ENCODE data around the gene PRICKLE2. TPM values are rescaled to one million over a fixed set of nuclear protein-coding genes. Genes with fewer than 3 reads are reported as not detected.

PRICKLE2 gene
- total and polyA plus RNA-seq, 4 donors, result 0.89 to 8.0 (median 3.2) TPM

DNA sequence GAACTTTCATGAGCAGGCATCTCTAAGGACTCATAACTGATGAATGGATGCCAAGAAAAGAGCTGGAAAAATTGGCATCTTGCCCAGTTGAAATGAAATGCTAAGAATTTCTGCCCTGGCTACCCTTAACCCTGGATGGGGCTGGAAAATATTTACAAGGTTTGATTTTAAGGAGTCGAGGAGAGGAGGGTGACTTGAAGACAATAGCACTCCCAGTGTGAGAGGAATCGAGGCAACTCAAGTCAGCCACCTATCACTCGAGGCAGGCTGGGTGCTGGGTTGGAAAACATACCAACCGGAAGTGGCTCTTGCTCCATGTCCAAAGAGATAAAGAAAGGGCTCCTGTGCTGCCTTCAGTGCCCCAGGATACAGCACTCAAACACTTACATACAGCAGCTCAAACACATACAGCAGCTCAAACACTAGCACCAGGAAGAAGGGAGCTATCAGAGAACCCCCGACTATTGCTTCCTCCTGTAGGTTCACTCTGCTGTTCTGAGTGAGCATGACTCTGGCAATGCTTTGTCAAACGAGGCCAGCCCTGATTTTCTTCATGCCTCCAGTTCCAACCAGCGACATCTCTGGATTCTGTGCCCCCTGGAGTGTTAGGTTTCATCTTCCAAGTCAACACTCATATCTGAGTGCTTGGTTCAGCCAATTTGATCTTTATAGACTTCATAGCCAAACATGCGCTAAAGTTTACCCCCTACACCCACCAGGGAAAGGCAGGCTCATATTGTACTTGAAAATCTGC is 4.9 kb downstream of the PRICKLE2 start:
- no peak overlapping the region for H3K27ac ChIP-seq (ENCODE audit: low read depth in 1 of 2, low read length in 2 of 2)
- no peaks in the 10 kb centered on the region for H3K9me3 ChIP-seq (ENCODE audit: control insufficient read depth in 4 of 4, low read length in 3 of 4)
- no peak for DNase-seq (ENCODE audit: low spot score)
- no peaks in the 10 kb centered on the region for H3K36me3 ChIP-seq (ENCODE audit: control insufficient read depth in 4 of 4, insufficient read depth in 3 of 4, low read depth in 1 of 4, low read length in 3 of 4)
- WGBS, result 62% methylated on average over 8 of the region's 8 CpGs
- TF ChIP-seq SP1 (IDR thresholded peaks at IDR 0.05) (no peak), CTCF (IDR thresholded peaks at IDR 0.05; ENCODE audit: low read depth, low read length, missing input control) (no peak), EGR1 (IDR thresholded peaks at IDR 0.05; ENCODE audit: low read depth in 2 of 2) (no peak), RAD21 (IDR thresholded peaks at IDR 0.05) (no peak), YY1 (IDR thresholded peaks at IDR 0.05) (no peak), FOXA2 (IDR thresholded peaks at IDR 0.05) (no peak), NR2F2 (IDR thresholded peaks at IDR 0.05) (no peak), GABPA (IDR thresholded peaks at IDR 0.05 in 1 of 2, conservative IDR thresholded peaks at IDR 0.05 in 1 of 2) (no peak), RXRA (IDR thresholded peaks at IDR 0.05) (no peak), HNF4G (IDR thresholded peaks at IDR 0.05) (no peak)
- no peaks in the 10 kb centered on the region for H3K27me3 ChIP-seq (ENCODE audit: control insufficient read depth in 4 of 4, insufficient read depth in 4 of 4, low read length in 3 of 4)
- H3K4me1 ChIP-seq (ENCODE audit: control insufficient read depth in 4 of 4, insufficient read depth in 4 of 4, low read length in 3 of 4), result no peaks in the 10 kb centered on the region
- no peak overlapping the region for H3K4me3 ChIP-seq (ENCODE audit: low read depth in 1 of 3, low read length in 3 of 3)
- no peak overlapping the region for H3K9ac ChIP-seq (ENCODE audit: low read depth in 1 of 2, low read length in 2 of 2)

- H3K4me3 ChIP-seq (ENCODE audit: low read depth in 1 of 3, low read length in 3 of 3), result no peak overlapping the region
- H3K27me3 ChIP-seq (ENCODE audit: control insufficient read depth in 4 of 4, insufficient read depth in 4 of 4, low read length in 3 of 4), result no peaks in the 10 kb centered on the region
- 51% methylated on average over 4 of the region's 4 CpGs for WGBS
- no peaks in the 10 kb centered on the region for H3K9me3 ChIP-seq (ENCODE audit: control insufficient read depth in 4 of 4, low read length in 3 of 4)
- H3K36me3 ChIP-seq (ENCODE audit: control insufficient read depth in 4 of 4, insufficient read depth in 3 of 4, low read depth in 1 of 4, low read length in 3 of 4), result no peaks in the 10 kb centered on the region
- no peak for DNase-seq (ENCODE audit: low spot score)
- no peak overlapping the region for H3K27ac ChIP-seq (ENCODE audit: low read depth in 1 of 2, low read length in 2 of 2)
- TF ChIP-seq RAD21 (IDR thresholded peaks at IDR 0.05) (no peak), EGR1 (IDR thresholded peaks at IDR 0.05; ENCODE audit: low read depth in 2 of 2) (no peak), HNF4A (conservative IDR thresholded peaks at IDR 0.05) (no peak), HNF4G (IDR thresholded peaks at IDR 0.05) (no peak), MAX (IDR thresholded peaks at IDR 0.05) (no peak), REST (IDR thresholded peaks at IDR 0.05) (no peak), TAF1 (conservative IDR thresholded peaks at IDR 0.05) (no peak), SP1 (IDR thresholded peaks at IDR 0.05) (no peak), RXRA (IDR thresholded peaks at IDR 0.05) (no peak), YY1 (IDR thresholded peaks at IDR 0.05) (no peak), JUND (IDR thresholded peaks at IDR 0.05) (no peak), CTCF (IDR thresholded peaks at IDR 0.05; ENCODE audit: low read depth, low read length, missing input control) (no peak)
- no peaks in the 10 kb centered on the region for H3K4me1 ChIP-seq (ENCODE audit: control insufficient read depth in 4 of 4, insufficient read depth in 4 of 4, low read length in 3 of 4)
- no peak overlapping the region for H3K9ac ChIP-seq (ENCODE audit: low read depth in 1 of 2, low read length in 2 of 2)
These were observed 6.5 kb downstream of the PRICKLE2 start for GRCh38 chr3:64218746-64219145.

All from liver (tissue), 9 donors.